ENCODE measurements around the gene MOB3B.

MOB3B gene

GRCh38 chr9:27414220-27414761 is 115.3 kb downstream of the MOB3B start:
- no peak for DNase-seq

DNA sequence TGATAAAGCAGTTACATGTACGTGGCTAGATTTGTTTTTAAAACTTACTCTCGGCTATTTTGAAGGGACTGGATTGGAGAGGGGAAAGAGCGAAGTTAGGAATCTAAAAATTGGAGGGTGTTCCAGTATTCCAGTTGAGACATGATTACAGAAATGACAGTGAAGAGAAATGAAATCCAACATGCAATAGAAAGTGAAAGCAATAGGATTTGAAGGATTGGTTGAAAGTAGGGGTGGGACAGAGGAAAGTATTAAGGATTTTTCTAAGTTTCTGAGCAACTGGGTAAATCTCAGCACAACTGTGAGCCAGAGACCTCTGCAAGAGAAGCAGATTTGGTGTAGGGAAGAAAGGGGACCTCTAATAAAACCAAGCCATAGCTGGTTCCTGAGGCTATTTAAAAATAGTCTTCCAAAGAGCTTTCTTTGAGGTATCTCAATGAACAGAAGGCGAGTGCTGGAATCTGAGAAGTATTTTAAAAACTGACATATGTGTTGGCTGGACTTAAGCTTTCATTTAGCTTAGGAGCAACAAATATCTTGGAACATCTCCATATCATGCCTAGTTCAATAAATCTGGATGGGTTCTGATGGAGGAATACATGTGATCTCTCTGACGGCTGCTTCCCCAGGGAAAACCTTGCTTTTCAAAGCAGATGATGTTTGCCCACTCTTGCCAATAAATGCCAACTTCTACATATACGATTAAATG is 115.9 kb downstream of the MOB3B start:
- no peak for DNase-seq

DNA sequence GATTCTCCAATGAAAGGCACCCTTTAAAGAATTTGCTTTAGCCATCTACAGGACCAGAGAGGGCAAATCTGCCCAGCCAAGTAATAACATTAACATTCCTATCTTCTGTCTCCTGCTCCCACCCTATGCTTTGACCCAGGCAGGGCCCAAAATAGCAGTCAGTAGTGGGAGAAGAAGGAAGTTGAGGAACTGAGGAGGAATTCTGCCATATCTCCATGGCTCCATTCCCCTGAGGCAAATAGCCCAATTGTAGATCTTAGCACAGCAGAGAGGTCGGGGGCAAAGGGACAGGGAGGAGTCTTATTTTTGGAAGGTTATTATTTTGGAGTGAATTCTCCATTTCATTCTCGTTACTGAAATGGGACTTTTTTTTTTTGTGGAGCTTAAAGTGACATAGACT is 116.7 kb downstream of the MOB3B start:
- no peak for DNase-seq

DNA sequence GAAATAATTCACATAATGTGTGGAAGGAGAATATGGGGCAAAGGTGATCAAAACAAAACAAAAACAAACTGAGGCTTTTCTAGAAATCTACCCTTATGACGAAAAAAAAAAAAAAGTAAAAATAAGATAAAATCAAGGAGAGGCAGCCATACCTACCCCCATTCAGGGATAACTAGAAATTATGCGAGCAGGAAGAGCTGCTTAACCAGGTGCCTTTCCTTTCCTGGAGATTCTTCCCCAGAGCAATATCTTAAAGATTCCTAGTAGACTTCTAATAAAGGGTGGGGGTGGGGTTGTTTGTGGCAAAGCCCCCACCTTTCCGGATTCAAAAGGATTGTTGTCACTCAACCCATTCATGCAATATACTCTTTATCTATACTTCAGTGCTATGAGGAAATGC is 117.5 kb downstream of the MOB3B start:
- no peak for DNase-seq

DNA sequence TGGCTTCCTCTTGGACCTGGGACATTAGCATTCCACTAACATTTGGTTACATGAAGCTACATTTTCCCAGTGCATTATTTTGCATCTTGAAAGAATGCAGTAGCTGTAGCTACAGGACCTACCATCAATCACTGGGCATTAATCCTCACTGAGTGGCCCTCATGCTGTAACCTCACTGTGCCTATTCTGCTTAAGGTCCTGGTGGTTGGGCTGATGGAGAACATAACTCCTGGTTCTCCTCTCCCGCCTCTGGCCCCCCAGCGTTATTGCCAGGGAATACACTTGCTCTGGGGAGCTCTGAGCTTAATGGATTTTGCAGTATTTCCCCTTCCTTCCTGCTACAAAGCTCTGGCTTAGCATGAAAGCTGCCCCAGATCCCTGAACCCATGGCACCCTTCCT is 121.1 kb downstream of the MOB3B start:
- no peak for DNase-seq

DNA sequence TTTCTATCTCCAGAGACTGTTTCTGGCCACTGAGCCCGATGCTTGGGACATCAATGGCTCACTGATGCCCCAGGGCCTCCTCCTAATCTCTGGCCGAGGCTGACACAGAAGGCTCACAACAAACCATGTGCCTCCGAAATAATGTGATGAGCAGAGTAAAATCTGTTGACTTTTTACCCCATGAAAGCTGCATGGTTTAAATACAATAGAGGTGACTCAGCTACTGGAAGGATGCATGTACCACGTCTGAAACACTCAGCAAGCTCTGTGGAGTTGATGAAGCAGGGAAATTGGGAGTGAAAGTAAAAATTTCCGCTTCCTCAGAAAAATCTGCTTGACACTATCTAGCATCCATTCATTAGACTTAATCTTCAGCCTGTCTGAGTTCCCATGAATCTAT is 121.6 kb downstream of the MOB3B start:
- DNase-seq: no peak

DNA sequence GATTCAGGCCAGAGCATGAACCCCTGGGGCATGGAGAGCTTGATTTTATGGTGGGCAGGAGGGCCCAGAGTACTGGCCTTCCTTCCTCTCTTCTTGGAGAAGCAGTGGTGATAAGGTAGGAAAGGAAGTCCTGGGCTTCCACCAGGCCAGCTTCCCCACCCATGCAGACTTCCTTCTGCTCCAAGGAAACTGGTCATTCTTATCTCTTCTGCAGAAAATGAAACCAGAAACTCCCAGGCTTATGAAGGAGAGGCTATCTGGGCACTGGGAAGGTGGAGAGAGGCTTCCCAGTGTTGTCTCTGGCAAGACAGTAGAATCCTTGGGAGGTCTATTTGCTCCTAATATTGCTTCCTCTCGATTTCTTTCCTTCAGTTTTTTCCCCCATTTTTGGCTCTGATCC is 122.1 kb downstream of the MOB3B start:
- no peak for DNase-seq

DNA sequence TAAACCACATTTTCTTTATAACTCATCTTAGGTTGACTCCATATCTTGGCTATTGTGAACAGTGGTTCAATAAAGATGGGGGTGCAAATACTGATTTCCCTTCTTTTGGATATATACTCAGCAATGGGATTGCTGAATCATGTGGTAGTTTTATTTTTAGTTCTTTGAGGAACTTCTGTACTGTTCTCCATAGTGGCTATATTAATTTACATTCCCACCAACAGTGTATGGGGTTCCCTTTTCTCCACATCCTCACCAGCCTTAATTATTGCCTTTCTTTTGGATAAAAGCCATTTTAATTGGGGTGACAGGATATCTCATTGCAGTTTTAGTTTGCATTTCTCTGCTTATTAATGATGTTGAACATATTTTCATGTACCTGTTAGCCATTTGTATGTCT is 125.0 kb downstream of the MOB3B start:
- DNase-seq: no peak

- no peak for DNase-seq
Observed at GRCh38 chr9:27402626-27403025, 127.0 kb downstream of the MOB3B start.

DNA sequence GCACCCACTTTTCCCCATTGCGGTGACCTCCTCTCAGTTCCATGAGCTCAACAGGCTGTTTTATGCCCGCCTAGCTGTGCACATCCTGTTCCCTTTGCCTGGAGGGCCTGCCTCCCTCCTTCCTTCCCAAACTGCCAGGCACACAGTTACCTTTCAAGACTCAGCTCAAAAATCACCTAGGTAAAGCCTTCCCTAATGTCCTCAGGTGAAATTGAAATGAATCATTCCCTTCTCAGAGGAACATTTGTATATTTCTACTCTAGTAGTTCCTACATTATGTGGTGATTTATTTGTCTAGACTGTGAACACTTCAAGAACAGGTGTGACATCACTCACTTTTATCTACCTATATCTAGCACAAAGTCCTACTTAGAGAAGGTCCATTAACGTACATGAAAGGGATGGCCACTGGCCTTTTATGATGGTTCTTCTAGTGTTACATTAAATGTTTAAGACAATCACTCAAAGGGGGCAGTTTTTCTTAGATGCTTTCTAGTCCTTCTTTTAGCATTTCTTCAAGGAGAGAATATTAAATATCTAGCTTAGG is 129.2 kb downstream of the MOB3B start:
- DNase-seq: peak; percentile 31

DNA sequence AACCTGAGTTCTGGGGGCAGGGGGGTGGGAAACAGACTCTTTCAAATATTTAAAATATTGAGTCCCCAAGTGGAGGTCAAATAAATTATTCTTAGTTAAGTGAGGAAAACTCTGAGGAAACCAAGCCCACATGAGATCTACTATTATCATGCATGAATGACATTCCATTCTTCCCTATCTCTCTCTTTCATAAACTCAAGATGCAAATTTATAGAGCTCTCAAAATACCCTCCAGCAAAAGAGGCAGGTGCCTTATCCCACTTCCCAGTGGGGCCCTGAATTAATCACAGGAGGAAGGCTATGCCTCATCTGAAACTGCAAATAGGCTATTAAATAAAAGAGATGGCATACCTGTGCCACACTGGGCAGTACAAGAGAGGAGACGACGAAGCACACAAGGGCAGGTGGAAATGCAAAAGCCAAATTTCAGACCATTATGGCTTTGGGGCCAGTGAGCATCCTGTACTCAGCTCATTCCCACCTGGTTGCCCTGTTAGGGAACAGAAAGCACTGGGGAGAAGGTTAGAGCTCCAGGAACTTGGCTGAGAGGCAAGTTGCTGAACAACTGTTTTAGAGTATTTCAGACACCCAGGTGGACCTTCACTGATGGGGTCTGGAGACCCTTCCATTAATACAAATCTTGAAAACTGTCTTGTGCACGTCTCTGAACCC is 130.5 kb downstream of the MOB3B start:
- DNase-seq: peak; percentile 86

DNA sequence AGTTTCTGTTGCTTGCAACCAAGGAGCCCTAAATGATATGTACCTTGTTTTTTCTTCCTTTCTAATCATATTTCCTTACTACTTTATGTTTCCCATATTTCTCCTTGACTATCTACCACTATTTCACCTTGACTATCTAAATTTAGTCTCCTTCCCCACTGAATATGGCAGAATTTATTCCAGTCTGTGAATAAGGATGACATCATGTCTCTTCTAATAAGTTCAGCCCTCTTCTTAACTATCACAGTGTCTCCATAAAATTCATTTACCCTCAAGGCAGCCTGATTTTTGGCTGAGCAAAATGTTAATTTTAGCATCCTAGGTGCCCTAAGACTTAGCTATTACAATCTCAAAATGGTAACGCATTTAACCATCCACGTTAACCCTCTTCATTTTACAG is 133.1 kb downstream of the MOB3B start:
- no peak for DNase-seq

GRCh38 chr9:27395484-27395921 is 134.1 kb downstream of the MOB3B start:
- DNase-seq: peak; percentile 72

- DNase-seq: no peak
Observed at GRCh38 chr9:27394826-27395201, 134.8 kb downstream of the MOB3B start.

- no peak for DNase-seq
Observed at GRCh38 chr9:27394154-27394825, 135.3 kb downstream of the MOB3B start.

DNA sequence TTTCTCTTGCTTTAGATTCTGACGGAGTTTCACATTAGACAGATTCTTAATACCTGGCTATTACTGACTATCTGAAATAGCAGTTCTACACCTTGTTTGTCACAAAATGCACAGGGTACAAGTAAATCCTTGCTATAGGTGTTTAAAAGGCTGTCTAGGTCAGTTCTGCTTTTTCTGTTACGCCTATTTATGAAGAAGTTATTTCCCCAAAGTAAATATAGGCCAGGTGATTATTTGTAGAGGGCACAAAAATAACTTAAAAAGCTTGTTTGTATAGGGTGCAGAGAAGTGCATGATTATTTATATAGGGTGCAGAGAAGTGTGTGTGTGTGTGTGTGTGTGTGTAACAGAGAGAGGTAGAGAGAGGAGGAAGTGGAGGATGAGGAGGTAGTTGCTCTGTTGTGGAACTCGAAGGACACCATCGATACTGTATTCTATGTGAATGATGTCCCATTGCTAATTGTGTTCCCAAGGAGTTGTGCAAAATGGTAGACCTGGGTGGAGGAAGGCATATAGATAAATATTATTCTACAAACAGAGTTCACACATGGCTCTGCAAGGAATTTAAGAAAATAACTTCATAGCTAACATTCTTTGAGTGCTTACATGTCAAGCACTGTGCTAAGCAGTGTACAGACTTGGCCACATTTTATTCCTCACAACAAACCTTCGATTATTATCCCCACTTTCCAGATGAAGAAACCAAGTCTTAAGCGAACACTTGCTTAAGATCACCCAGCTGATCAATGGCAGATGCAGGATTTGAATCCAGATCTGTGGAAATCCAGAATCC is 136.4 kb downstream of the MOB3B start:
- DNase-seq: no peak

- no peak for DNase-seq
Observed at GRCh38 chr9:27392451-27392850, 137.2 kb downstream of the MOB3B start.

DNA sequence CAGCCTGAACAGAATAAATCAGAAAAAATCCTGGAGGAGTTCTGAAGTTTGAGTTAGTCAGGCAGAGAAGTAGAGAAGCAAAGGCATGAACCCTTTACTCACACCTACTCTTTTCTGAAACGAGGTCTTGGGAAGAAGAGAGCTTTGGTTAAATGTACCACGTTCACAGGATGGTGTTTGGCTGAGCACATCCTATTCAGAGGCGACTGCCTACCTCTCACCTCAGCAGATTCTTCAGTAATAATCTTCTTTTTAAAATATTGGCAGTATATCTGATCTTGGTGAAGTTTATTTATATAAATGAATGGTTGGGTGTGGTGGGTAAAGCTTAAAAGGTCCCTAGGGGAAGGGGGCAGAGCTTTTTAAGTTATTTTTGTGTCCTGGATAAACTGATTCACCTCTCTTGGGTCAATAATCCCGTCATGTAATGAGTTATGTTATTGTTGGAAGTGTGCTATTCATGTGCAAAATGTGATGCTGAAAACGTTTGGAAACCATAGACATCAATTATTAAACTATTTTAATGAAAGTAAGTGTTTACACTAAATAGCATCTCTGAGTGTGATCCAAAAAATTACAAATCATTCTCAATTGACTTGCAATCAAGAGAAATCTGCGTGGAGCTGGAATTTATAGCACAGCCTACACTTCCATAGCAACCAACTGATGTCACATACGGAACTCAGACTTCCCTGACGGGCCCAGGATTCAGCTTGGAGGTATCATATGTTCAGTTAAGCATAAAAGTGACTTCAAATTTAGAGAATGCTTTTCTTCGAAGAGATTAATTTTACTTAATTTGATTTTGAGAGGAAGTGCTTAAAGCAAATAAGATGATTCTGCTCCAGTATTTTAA is 138.3 kb downstream of the MOB3B start:
- no peak for DNase-seq

- no peak for DNase-seq
Observed at GRCh38 chr9:27388150-27388549, 141.5 kb downstream of the MOB3B start.

GRCh38 chr9:27387722-27388121 is 141.9 kb downstream of the MOB3B start:
- no peak for DNase-seq

- no peak for DNase-seq
Observed at GRCh38 chr9:27386571-27387091, 143.0 kb downstream of the MOB3B start.
